ENCODE results near the gene TIGD7. TPM values are rescaled to one million over a fixed set of nuclear protein-coding genes. Genes with fewer than 3 reads are reported as not detected.

TIGD7 gene
- total RNA-seq, 1 donor from 2014 or later = 7.8 TPM

DNA sequence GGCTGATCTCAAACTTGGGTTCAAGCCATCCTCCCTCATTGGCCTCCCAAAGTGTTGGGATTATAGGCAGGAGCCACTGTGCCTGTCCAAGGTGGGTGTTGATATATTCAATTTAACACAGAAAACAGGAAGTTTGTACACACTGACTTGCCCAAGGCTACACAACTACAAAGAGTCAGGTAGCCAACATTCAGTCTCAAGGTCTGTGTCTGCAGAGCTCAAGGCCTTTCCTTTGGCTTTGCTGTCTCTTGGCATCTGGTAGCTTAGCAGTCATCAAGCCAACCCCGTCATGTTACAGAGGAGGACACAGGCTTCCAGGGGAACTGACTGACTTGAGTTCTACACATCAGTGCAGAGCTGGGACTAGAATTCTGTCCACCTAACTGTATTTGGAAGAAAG, 36.9 kb downstream of the TIGD7 start:
- peaks cover 5 to 12% (median 8%) of the 10 kb centered on the region in 3 donors for H3K4me1 ChIP-seq (ENCODE audit: control insufficient read depth in 3 of 3, insufficient read depth in 3 of 3, low read length in 3 of 3)
- H3K27me3 ChIP-seq (ENCODE audit: control insufficient read depth in 3 of 3, insufficient read depth in 3 of 3, low read length in 3 of 3) = no peaks in the 10 kb centered on the region
- H3K36me3 ChIP-seq (ENCODE audit: control insufficient read depth in 3 of 3, insufficient read depth in 3 of 3, low read length in 3 of 3) = peaks cover 5 to 13% (median 11%) of the 10 kb centered on the region in 3 donors
- peaks cover 0 to 2% (median 0%) of the 10 kb centered on the region in 3 donors for H3K9me3 ChIP-seq (ENCODE audit: control insufficient read depth in 3 of 3, low read length in 3 of 3)
- H3K4me3 ChIP-seq (ENCODE audit: low read length in 3 of 3) = peak overlapping the region in 1 of 3 donors; percentile 9
- no peak overlapping the region for H3K27ac ChIP-seq (ENCODE audit: low read depth, low read length)
- H3K9ac ChIP-seq (ENCODE audit: low read depth in 1 of 3, low read length in 3 of 3) = no peak overlapping the region

DNA sequence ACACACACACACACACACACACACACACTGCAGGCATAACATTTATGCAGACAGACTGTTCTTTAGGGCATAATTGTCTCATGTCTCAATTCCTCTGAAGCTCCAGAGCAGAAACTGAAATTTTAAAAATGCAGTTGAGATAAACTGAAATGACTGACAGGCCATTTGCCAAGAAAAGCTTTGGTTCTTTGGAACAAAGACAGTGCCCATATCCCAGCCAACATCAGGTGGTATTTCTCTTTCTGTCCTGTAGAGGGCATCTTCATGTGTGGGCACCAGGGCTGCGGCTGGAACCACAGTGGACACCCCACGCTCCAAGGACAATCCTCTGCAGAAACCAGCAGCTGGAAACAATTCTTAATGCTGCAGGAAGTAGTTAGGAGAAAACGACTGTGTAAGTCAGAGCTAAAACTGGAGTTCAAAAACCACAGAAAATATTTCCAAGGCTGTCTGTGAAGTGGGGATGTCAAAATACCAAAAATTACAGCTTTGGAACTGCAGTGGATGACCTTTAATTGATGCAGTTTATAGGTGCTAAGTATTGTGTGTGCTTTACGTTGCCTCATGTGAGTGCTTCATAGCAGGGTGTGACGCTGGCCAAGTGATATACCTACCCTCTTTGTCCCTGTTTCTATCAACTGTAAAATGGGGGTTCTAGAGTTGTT, 38.2 kb downstream of the TIGD7 start:
- H3K9me3 ChIP-seq (ENCODE audit: control insufficient read depth in 3 of 3, low read length in 3 of 3) = peaks cover 0 to 2% (median 0%) of the 10 kb centered on the region in 3 donors
- H3K36me3 ChIP-seq (ENCODE audit: control insufficient read depth in 3 of 3, insufficient read depth in 3 of 3, low read length in 3 of 3) = peaks cover 5 to 13% (median 11%) of the 10 kb centered on the region in 3 donors
- H3K27me3 ChIP-seq (ENCODE audit: control insufficient read depth in 3 of 3, insufficient read depth in 3 of 3, low read length in 3 of 3) = no peaks in the 10 kb centered on the region
- no peak overlapping the region for H3K27ac ChIP-seq (ENCODE audit: low read depth, low read length)
- H3K4me1 ChIP-seq (ENCODE audit: control insufficient read depth in 3 of 3, insufficient read depth in 3 of 3, low read length in 3 of 3) = peaks cover 5 to 15% (median 8%) of the 10 kb centered on the region in 3 donors
- no peak overlapping the region for H3K9ac ChIP-seq (ENCODE audit: low read depth in 1 of 3, low read length in 3 of 3)
- H3K4me3 ChIP-seq (ENCODE audit: low read length in 3 of 3) = no peak overlapping the region

GRCh38 chr16:3264137-3265036, 40.8 kb downstream of the TIGD7 start:
- peaks cover 5 to 15% (median 8%) of the 10 kb centered on the region in 3 donors for H3K4me1 ChIP-seq (ENCODE audit: control insufficient read depth in 3 of 3, insufficient read depth in 3 of 3, low read length in 3 of 3)
- peaks cover 5 to 13% (median 11%) of the 10 kb centered on the region in 3 donors for H3K36me3 ChIP-seq (ENCODE audit: control insufficient read depth in 3 of 3, insufficient read depth in 3 of 3, low read length in 3 of 3)
- peak overlapping the region; percentile 78 to 93 (median 85) for H3K4me3 ChIP-seq (ENCODE audit: low read length in 3 of 3)
- no peaks in the 10 kb centered on the region for H3K27me3 ChIP-seq (ENCODE audit: control insufficient read depth in 3 of 3, insufficient read depth in 3 of 3, low read length in 3 of 3)
- H3K9ac ChIP-seq (ENCODE audit: low read depth in 1 of 3, low read length in 3 of 3) = peak overlapping the region; percentile 93 to 96 (median 95)
- peaks cover 0 to 2% (median 0%) of the 10 kb centered on the region in 3 donors for H3K9me3 ChIP-seq (ENCODE audit: control insufficient read depth in 3 of 3, low read length in 3 of 3)
- peak overlapping the region; percentile 99 for H3K27ac ChIP-seq (ENCODE audit: low read depth, low read length)

DNA sequence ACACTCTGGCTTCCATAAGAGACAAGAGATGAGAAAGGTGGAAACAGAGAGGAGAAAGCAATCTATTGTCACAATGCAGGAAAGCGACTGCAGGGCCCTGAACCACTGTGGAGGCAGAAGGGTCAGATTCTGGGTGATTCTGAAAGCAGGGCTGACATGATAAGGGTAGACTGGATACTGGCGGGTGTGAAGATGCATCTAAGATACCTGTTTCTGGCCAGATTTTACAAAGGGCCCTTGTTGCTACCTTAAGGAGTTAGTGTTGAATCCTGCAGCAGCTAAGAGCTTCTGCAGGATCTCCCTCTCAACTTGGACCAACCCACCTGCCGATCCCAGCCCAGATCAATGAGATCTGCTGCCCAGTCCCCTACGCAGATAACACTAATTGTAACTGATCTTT, 42.7 kb downstream of the TIGD7 start:
- no peaks in the 10 kb centered on the region for H3K9me3 ChIP-seq (ENCODE audit: control insufficient read depth in 3 of 3, low read length in 3 of 3)
- no peak overlapping the region for H3K9ac ChIP-seq (ENCODE audit: low read depth in 1 of 3, low read length in 3 of 3)
- peaks cover 0 to 8% (median 0%) of the 10 kb centered on the region in 3 donors for H3K27me3 ChIP-seq (ENCODE audit: control insufficient read depth in 3 of 3, insufficient read depth in 3 of 3, low read length in 3 of 3)
- H3K36me3 ChIP-seq (ENCODE audit: control insufficient read depth in 3 of 3, insufficient read depth in 3 of 3, low read length in 3 of 3) = peaks cover 5 to 6% (median 5%) of the 10 kb centered on the region in 3 donors
- peaks cover 5 to 15% (median 8%) of the 10 kb centered on the region in 3 donors for H3K4me1 ChIP-seq (ENCODE audit: control insufficient read depth in 3 of 3, insufficient read depth in 3 of 3, low read length in 3 of 3)
- H3K27ac ChIP-seq (ENCODE audit: low read depth, low read length) = no peak overlapping the region
- H3K4me3 ChIP-seq (ENCODE audit: low read length in 3 of 3) = no peak overlapping the region

- Histone ChIP-seq H3K27ac (ENCODE audit: low read depth, low read length) (no peak overlapping the region), H3K36me3 (ENCODE audit: control insufficient read depth in 3 of 3, insufficient read depth in 3 of 3, low read length in 3 of 3) (no peaks in the 10 kb centered on the region), H3K27me3 (ENCODE audit: control insufficient read depth in 3 of 3, insufficient read depth in 3 of 3, low read length in 3 of 3) (peaks cover 11 to 23% (median 13%) of the 10 kb centered on the region in 3 donors), H3K4me1 (ENCODE audit: control insufficient read depth in 3 of 3, insufficient read depth in 3 of 3, low read length in 3 of 3) (peaks cover 2 to 7% (median 6%) of the 10 kb centered on the region in 3 donors), H3K4me3 (ENCODE audit: low read length in 3 of 3) (no peak overlapping the region), H3K9me3 (ENCODE audit: control insufficient read depth in 3 of 3, low read length in 3 of 3) (no peaks in the 10 kb centered on the region), H3K9ac (ENCODE audit: low read depth in 1 of 3, low read length in 3 of 3) (no peak overlapping the region)
Measured at GRCh38 chr16:3259836-3260235, 45.4 kb downstream of the TIGD7 start.

- Histone ChIP-seq H3K27ac (ENCODE audit: low read depth, low read length) (no peak overlapping the region), H3K36me3 (ENCODE audit: control insufficient read depth in 3 of 3, insufficient read depth in 3 of 3, low read length in 3 of 3) (no peaks in the 10 kb centered on the region), H3K27me3 (ENCODE audit: control insufficient read depth in 3 of 3, insufficient read depth in 3 of 3, low read length in 3 of 3) (peaks cover 11 to 23% (median 13%) of the 10 kb centered on the region in 3 donors), H3K4me1 (ENCODE audit: control insufficient read depth in 3 of 3, insufficient read depth in 3 of 3, low read length in 3 of 3) (no peaks in the 10 kb centered on the region), H3K9me3 (ENCODE audit: control insufficient read depth in 3 of 3, low read length in 3 of 3) (no peaks in the 10 kb centered on the region), H3K4me3 (ENCODE audit: low read length in 3 of 3) (no peak overlapping the region), H3K9ac (ENCODE audit: low read depth in 1 of 3, low read length in 3 of 3) (no peak overlapping the region)
Measured at GRCh38 chr16:3256866-3257465, 48.3 kb downstream of the TIGD7 start.

DNA sequence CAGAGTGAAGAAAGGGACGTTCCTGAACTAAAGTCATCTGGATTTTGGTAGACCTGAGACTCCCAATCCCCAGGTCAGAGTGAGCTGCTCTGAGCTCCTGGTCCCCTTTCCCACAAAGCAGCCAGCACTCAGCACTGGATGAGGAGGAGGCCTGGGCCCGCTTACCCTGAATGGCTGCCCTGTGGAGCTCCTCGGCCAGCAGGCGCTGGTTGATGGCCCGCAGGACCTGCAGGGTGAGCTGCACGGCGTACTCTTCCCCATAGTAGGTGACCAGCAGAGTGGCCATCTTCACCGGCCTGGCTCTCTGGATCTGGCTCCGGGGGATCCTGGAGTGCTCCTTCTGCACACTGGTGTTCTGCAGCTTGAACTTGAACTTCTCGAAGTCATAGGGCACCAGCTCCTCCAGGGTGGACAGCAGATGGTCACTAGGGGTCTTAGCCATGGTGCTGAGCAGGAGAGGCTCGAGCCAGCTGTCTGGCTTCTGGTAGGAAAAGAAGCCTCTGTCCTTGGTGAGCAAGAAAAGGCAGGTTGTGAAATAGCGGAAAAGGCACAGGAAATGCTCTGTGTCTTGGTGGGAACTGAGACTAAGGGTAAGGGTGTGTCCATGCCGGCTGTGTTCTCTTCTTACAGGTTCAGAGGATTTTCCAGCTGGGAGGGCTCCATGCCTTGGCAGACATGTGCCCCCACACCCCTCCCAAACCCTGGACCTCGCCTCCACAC, 48.9 kb downstream of the TIGD7 start, which contains the start of gene MEFV:
TSS of gene MEFV (minus strand) at position 488 of the 720 bp plus-strand sequence. CDS start at position 442, 46 bp downstream.
- Histone ChIP-seq H3K4me3 (ENCODE audit: low read length in 3 of 3) (peak within 1 kb of the TSS in 1 of 3 donors; percentile 30), H3K4me1 (ENCODE audit: control insufficient read depth in 3 of 3, insufficient read depth in 3 of 3, low read length in 3 of 3) (no peaks in the 10 kb centered on the region)

GRCh38 chr16:3254309-3254708, 50.9 kb downstream of the TIGD7 start:
- Histone ChIP-seq H3K4me1 (ENCODE audit: control insufficient read depth in 3 of 3, insufficient read depth in 3 of 3, low read length in 3 of 3) (no peaks in the 10 kb centered on the region), H3K9ac (ENCODE audit: low read depth in 1 of 3, low read length in 3 of 3) (no peak overlapping the region), H3K9me3 (ENCODE audit: control insufficient read depth in 3 of 3, low read length in 3 of 3) (no peaks in the 10 kb centered on the region), H3K27me3 (ENCODE audit: control insufficient read depth in 3 of 3, insufficient read depth in 3 of 3, low read length in 3 of 3) (peaks cover 11 to 23% (median 13%) of the 10 kb centered on the region in 3 donors), H3K36me3 (ENCODE audit: control insufficient read depth in 3 of 3, insufficient read depth in 3 of 3, low read length in 3 of 3) (no peaks in the 10 kb centered on the region), H3K27ac (ENCODE audit: low read depth, low read length) (no peak overlapping the region), H3K4me3 (ENCODE audit: low read length in 3 of 3) (no peak overlapping the region)

More for the DNA sequence above, 48.9 kb downstream of the TIGD7 start, which contains the start of gene MEFV:
- Histone ChIP-seq H3K27me3 (ENCODE audit: control insufficient read depth in 3 of 3, insufficient read depth in 3 of 3, low read length in 3 of 3) (peaks cover 11 to 23% (median 13%) of the 10 kb centered on the region in 3 donors), H3K9ac (ENCODE audit: low read depth in 1 of 3, low read length in 3 of 3) (no peak within 1 kb of the TSS), H3K36me3 (ENCODE audit: control insufficient read depth in 3 of 3, insufficient read depth in 3 of 3, low read length in 3 of 3) (no peaks in the 10 kb centered on the region), H3K9me3 (ENCODE audit: control insufficient read depth in 3 of 3, low read length in 3 of 3) (no peaks in the 10 kb centered on the region), H3K27ac (ENCODE audit: low read depth, low read length) (no peak within 1 kb of the TSS)

- H3K4me1 ChIP-seq (ENCODE audit: control insufficient read depth in 3 of 3, insufficient read depth in 3 of 3, low read length in 3 of 3) = no peaks in the 10 kb centered on the region
- no peak overlapping the region for H3K9ac ChIP-seq (ENCODE audit: low read depth in 1 of 3, low read length in 3 of 3)
- H3K36me3 ChIP-seq (ENCODE audit: control insufficient read depth in 3 of 3, insufficient read depth in 3 of 3, low read length in 3 of 3) = no peaks in the 10 kb centered on the region
- no peaks in the 10 kb centered on the region for H3K9me3 ChIP-seq (ENCODE audit: control insufficient read depth in 3 of 3, low read length in 3 of 3)
- no peak overlapping the region for H3K4me3 ChIP-seq (ENCODE audit: low read length in 3 of 3)
- peaks cover 11 to 17% (median 13%) of the 10 kb centered on the region in 3 donors for H3K27me3 ChIP-seq (ENCODE audit: control insufficient read depth in 3 of 3, insufficient read depth in 3 of 3, low read length in 3 of 3)
- H3K27ac ChIP-seq (ENCODE audit: low read depth, low read length) = no peak overlapping the region
Measured at GRCh38 chr16:3252967-3253366, 52.3 kb downstream of the TIGD7 start.
